HG03457 (cell line): Measurements from ENCODE around the gene FBXL13.
"Not testable (repeated sequence)": the region's sequence is repeated elsewhere in the genome, so short reads cannot be mapped to it uniquely, and the experiment has no call there.

Source experiments
- ATAC-seq: cut with Tn5 transposase; IDR thresholded peaks from one replicate; pipeline ENCODE4 v1.9.1; 2021; ENCODE audit warnings: moderate number of reproducible peaks; ENCODE audit not compliant: unreplicated experiment

The FBXL13 gene

GRCh38 chr7:102829075-102829474 lies 245.5 kb downstream of the FBXL13 start:
- ATAC-seq: no peak

GRCh38 chr7:102828286-102828685 lies 246.3 kb downstream of the FBXL13 start:
- no peak for ATAC-seq

- no peak for ATAC-seq
These were observed 251.0 kb downstream of the FBXL13 start for GRCh38 chr7:102823390-102824119.

GRCh38 chr7:102821994-102822747 lies 252.4 kb downstream of the FBXL13 start:
- no peak for ATAC-seq

- ATAC-seq: no peak
These were observed 255.4 kb downstream of the FBXL13 start for GRCh38 chr7:102819151-102819550.

GRCh38 chr7:102817616-102818573 lies 256.7 kb downstream of the FBXL13 start:
- ATAC-seq: no peak

GRCh38 chr7:102814025-102814471 lies 260.5 kb downstream of the FBXL13 start:
- no peak for ATAC-seq

- ATAC-seq: no peak
These were observed 261.2 kb downstream of the FBXL13 start for GRCh38 chr7:102813191-102814024.

- no peak for ATAC-seq
These were observed 262.5 kb downstream of the FBXL13 start for GRCh38 chr7:102811942-102812678.

- ATAC-seq: no peak
These were observed 263.7 kb downstream of the FBXL13 start for GRCh38 chr7:102810916-102811315.

- ATAC-seq: no peak
These were observed 268.0 kb downstream of the FBXL13 start for GRCh38 chr7:102806613-102807012.

- not testable (repeated sequence) for ATAC-seq
These were observed 278.5 kb downstream of the FBXL13 start for GRCh38 chr7:102795987-102796595.

- ATAC-seq: not testable (repeated sequence)
These were observed 280.0 kb downstream of the FBXL13 start for GRCh38 chr7:102794567-102794966.

GRCh38 chr7:102791831-102792230 lies 282.8 kb downstream of the FBXL13 start:
- ATAC-seq: not testable (repeated sequence)

- ATAC-seq: not testable (repeated sequence)
These were observed 283.2 kb downstream of the FBXL13 start for GRCh38 chr7:102791367-102791766.

GRCh38 chr7:102790364-102791100 lies 284.1 kb downstream of the FBXL13 start:
- not testable (repeated sequence) for ATAC-seq

- ATAC-seq: not testable (repeated sequence)
These were observed 285.8 kb downstream of the FBXL13 start for GRCh38 chr7:102788770-102789169.

GRCh38 chr7:102780926-102781325 lies 293.7 kb downstream of the FBXL13 start:
- ATAC-seq: not testable (repeated sequence)
